Measurements from ENCODE around the gene ZBTB42. TPM values are rescaled to one million over a fixed set of nuclear protein-coding genes. Genes with fewer than 3 reads are reported as not detected.
A peak's percentile ranks its signal among the peaks of the same experiment; 100 is the strongest.

ZBTB42 gene
- total and polyA plus RNA-seq, 4 donors: 1.5 to 9.4 (median 4.9) TPM

DNA sequence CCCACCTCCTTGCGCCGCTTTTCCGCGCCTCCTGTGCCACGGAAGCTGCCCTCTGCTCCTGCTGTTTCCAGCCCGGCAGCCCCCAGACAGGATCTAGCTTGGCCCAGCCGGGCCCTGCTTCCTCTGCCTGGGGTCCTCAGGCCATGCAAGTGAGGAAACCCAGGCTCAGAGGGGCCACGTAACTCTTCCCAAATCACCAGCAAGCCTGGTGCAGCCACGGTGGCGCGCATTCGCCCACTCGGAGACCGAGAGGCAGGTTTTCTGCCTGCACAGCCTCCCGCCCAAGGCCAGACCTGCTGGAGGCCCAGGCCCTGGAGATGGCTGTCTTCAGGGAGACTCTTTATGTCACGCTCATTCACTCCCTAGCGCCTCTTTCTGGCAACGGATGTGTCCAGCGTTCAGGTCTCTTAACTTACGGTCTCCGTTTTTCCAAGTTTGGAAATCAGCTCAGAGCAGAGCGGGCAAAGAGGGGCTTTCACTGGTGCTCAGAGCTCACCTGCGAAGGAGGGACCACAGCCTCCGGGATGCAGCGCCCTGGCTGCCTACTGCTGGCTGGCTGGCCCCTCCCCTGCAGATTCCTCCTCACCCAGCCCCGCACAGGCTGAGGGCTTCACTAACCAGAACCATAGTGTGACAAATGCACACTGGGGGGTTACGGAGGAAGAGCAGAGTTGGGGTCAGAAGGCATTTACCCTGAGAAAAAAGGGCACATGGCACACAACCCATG lies 43.6 kb downstream of the ZBTB42 start:
- peaks cover 0 to 11% (median 3%) of the 10 kb centered on the region in 4 donors for H3K27me3 ChIP-seq (ENCODE audit: control insufficient read depth in 4 of 4, insufficient read depth in 4 of 4, low read length in 3 of 4)
- H3K27ac ChIP-seq (ENCODE audit: low read depth in 1 of 2, low read length in 2 of 2): no peak overlapping the region
- no peak for DNase-seq (ENCODE audit: low spot score)
- peaks cover 5 to 16% (median 12%) of the 10 kb centered on the region in 4 donors for H3K4me1 ChIP-seq (ENCODE audit: control insufficient read depth in 4 of 4, insufficient read depth in 4 of 4, low read length in 3 of 4)
- 15% methylated on average over 27 of the region's 27 CpGs for WGBS
- H3K9ac ChIP-seq (ENCODE audit: low read depth in 1 of 2, low read length in 2 of 2): no peak overlapping the region
- TF ChIP-seq, protein P1, sequence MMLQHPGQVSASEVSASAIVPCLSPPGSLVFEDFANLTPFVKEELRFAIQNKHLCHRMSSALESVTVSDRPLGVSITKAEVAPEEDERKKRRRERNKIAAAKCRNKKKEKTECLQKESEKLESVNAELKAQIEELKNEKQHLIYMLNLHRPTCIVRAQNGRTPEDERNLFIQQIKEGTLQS (IDR thresholded peaks at IDR 0.05): no peak
- TF ChIP-seq EGR1 (IDR thresholded peaks at IDR 0.05; ENCODE audit: low read depth in 2 of 2): no peak
- no peaks in the 10 kb centered on the region for H3K36me3 ChIP-seq (ENCODE audit: control insufficient read depth in 4 of 4, insufficient read depth in 3 of 4, low read depth in 1 of 4, low read length in 3 of 4)
- peak overlapping the region in 1 of 3 donors; percentile 50 for H3K4me3 ChIP-seq (ENCODE audit: low read depth in 1 of 3, low read length in 3 of 3)
- no peaks in the 10 kb centered on the region for H3K9me3 ChIP-seq (ENCODE audit: control insufficient read depth in 4 of 4, low read length in 3 of 4)

DNA sequence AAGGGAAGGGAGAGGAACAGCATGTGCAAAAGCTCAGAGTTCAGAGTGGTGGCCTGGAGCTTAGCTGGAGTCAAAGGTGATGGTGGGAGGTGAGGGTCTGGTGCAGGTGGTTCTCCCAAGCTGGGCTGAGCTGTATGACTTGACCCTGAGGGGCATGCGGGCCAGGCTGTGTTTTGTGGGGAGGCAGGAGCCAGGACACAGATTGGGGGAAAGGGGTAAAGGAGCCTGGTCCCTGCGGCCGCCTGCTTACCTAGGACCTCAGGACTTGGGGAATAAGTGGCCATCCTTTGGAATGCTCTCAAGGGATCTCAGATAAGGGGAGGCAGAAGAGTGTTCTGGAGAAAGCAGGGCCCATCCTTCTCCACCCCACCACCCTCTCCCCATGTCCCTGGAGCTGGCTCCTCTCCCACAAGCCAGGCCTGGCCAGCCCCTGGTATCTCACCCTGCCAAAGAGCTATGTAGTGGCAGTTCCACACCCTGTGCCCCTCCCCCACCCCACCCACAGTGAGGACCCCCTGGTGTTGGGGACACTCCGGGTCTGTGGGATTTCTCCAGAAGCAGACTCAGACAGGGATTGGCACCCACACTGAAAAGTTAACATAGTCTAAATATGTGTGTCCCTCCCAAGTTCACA lies 44.2 kb downstream of the ZBTB42 start:
- H3K36me3 ChIP-seq (ENCODE audit: control insufficient read depth in 4 of 4, insufficient read depth in 3 of 4, low read depth in 1 of 4, low read length in 3 of 4): no peaks in the 10 kb centered on the region
- DNase-seq (ENCODE audit: low spot score): no peak
- peaks cover 0 to 11% (median 3%) of the 10 kb centered on the region in 4 donors for H3K27me3 ChIP-seq (ENCODE audit: control insufficient read depth in 4 of 4, insufficient read depth in 4 of 4, low read length in 3 of 4)
- peaks cover 5 to 16% (median 12%) of the 10 kb centered on the region in 4 donors for H3K4me1 ChIP-seq (ENCODE audit: control insufficient read depth in 4 of 4, insufficient read depth in 4 of 4, low read length in 3 of 4)
- TF ChIP-seq RAD21 (IDR thresholded peaks at IDR 0.05): no peak
- no peak for TF ChIP-seq RXRA (IDR thresholded peaks at IDR 0.05)
- no peak for TF ChIP-seq YY1 (IDR thresholded peaks at IDR 0.05)
- TF ChIP-seq EGR1 (IDR thresholded peaks at IDR 0.05; ENCODE audit: low read depth in 2 of 2): no peak
- no peak for TF ChIP-seq HNF4G (IDR thresholded peaks at IDR 0.05)
- no peak for TF ChIP-seq SP1 (IDR thresholded peaks at IDR 0.05)
- no peak for TF ChIP-seq TAF1 (conservative IDR thresholded peaks at IDR 0.05)
- TF ChIP-seq HNF4A (conservative IDR thresholded peaks at IDR 0.05): no peak
- TF ChIP-seq, protein P2, sequence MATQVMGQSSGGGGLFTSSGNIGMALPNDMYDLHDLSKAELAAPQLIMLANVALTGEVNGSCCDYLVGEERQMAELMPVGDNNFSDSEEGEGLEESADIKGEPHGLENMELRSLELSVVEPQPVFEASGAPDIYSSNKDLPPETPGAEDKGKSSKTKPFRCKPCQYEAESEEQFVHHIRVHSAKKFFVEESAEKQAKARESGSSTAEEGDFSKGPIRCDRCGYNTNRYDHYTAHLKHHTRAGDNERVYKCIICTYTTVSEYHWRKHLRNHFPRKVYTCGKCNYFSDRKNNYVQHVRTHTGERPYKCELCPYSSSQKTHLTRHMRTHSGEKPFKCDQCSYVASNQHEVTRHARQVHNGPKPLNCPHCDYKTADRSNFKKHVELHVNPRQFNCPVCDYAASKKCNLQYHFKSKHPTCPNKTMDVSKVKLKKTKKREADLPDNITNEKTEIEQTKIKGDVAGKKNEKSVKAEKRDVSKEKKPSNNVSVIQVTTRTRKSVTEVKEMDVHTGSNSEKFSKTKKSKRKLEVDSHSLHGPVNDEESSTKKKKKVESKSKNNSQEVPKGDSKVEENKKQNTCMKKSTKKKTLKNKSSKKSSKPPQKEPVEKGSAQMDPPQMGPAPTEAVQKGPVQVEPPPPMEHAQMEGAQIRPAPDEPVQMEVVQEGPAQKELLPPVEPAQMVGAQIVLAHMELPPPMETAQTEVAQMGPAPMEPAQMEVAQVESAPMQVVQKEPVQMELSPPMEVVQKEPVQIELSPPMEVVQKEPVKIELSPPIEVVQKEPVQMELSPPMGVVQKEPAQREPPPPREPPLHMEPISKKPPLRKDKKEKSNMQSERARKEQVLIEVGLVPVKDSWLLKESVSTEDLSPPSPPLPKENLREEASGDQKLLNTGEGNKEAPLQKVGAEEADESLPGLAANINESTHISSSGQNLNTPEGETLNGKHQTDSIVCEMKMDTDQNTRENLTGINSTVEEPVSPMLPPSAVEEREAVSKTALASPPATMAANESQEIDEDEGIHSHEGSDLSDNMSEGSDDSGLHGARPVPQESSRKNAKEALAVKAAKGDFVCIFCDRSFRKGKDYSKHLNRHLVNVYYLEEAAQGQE (IDR thresholded peaks at IDR 0.05): no peak
- TF ChIP-seq JUND (IDR thresholded peaks at IDR 0.05): no peak
- no peak for TF ChIP-seq FOXA1 (IDR thresholded peaks at IDR 0.05)
- TF ChIP-seq, protein P3, sequence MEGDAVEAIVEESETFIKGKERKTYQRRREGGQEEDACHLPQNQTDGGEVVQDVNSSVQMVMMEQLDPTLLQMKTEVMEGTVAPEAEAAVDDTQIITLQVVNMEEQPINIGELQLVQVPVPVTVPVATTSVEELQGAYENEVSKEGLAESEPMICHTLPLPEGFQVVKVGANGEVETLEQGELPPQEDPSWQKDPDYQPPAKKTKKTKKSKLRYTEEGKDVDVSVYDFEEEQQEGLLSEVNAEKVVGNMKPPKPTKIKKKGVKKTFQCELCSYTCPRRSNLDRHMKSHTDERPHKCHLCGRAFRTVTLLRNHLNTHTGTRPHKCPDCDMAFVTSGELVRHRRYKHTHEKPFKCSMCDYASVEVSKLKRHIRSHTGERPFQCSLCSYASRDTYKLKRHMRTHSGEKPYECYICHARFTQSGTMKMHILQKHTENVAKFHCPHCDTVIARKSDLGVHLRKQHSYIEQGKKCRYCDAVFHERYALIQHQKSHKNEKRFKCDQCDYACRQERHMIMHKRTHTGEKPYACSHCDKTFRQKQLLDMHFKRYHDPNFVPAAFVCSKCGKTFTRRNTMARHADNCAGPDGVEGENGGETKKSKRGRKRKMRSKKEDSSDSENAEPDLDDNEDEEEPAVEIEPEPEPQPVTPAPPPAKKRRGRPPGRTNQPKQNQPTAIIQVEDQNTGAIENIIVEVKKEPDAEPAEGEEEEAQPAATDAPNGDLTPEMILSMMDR (IDR thresholded peaks at IDR 0.05; ENCODE audit: low read depth, low read length, missing input control): no peak
- H3K4me3 ChIP-seq (ENCODE audit: low read depth in 1 of 3, low read length in 3 of 3): no peak overlapping the region
- WGBS: 91% methylated on average over 4 of the region's 4 CpGs
- no peak overlapping the region for H3K9ac ChIP-seq (ENCODE audit: low read depth in 1 of 2, low read length in 2 of 2)
- H3K9me3 ChIP-seq (ENCODE audit: control insufficient read depth in 4 of 4, low read length in 3 of 4): no peaks in the 10 kb centered on the region
- no peak overlapping the region for H3K27ac ChIP-seq (ENCODE audit: low read depth in 1 of 2, low read length in 2 of 2)

Measured in liver (tissue), 9 donors.